GM19043 (cell line): Measurements from ENCODE around the gene TEDC2.
A peak's percentile ranks its signal among the peaks of the same experiment; 100 is the strongest.

Source experiments
- ATAC-seq: cut with Tn5 transposase; IDR thresholded peaks from one replicate; pipeline ENCODE4 v1.9.1; 2021; ENCODE audit warnings: low read depth; ENCODE audit not compliant: unreplicated experiment

The TEDC2 gene

GRCh38 chr16:2508722-2509400 lies 49.0 kb downstream of the TEDC2 start:
- ATAC-seq, result no peak

GRCh38 chr16:2511128-2511800 lies 51.4 kb downstream of the TEDC2 start:
- ATAC-seq, result no peak

GRCh38 chr16:2511996-2512734 lies 52.3 kb downstream of the TEDC2 start:
- no peak for ATAC-seq

GRCh38 chr16:2512735-2513404 lies 53.0 kb downstream of the TEDC2 start:
- no peak for ATAC-seq

GRCh38 chr16:2513405-2514332 lies 53.8 kb downstream of the TEDC2 start, which contains the start of gene ATP6V0C:
TSS of gene ATP6V0C (plus strand) at chr16:2513952. CDS start at chr16:2514104, 152 bp downstream.
- peak; percentile 79 for ATAC-seq
